H9 (cell line): Measurements from ENCODE around the gene EPHA3. TPM values are rescaled to one million over a fixed set of nuclear protein-coding genes. Genes with fewer than 3 reads are reported as not detected.

ENCODE experiments used
- DNase-seq: peaks from one replicate; pipeline ENCODE4 v3.0.0-alpha.2; 2017
- H2AFZ ChIP-seq: one replicate; pipeline ENCODE4 v1.6.1; 2013; ENCODE audit warnings: mild to moderate bottlenecking, low read length, control low read depth, moderate library complexity
- H2AK5ac ChIP-seq: 2 replicates; pipeline ENCODE4 v1.6.1; 2013; ENCODE audit warnings: low read length, control low read depth, mixed read lengths; ENCODE audit not compliant: insufficient read length
- H2BK120ac ChIP-seq: one replicate; pipeline ENCODE4 v1.6.1; 2013; ENCODE audit warnings: low read depth, mild to moderate bottlenecking, low read length, control low read depth, inconsistent platforms; ENCODE audit not compliant: poor library complexity, severe bottlenecking
- H2BK12ac ChIP-seq: 2 replicates; pipeline ENCODE4 v1.6.1; 2013; ENCODE audit warnings: low read length, control low read depth, mixed read lengths, low read depth; ENCODE audit not compliant: insufficient read length
- H2BK15ac ChIP-seq: 2 replicates; pipeline ENCODE4 v1.6.1; 2013; ENCODE audit warnings: low read depth, low read length, control low read depth
- H2BK20ac ChIP-seq: one replicate; pipeline ENCODE4 v1.6.1; 2013; ENCODE audit warnings: low read depth, mild to moderate bottlenecking, low read length, control low read depth, inconsistent platforms; ENCODE audit not compliant: poor library complexity, severe bottlenecking
- H2BK5ac ChIP-seq: 2 replicates; pipeline ENCODE4 v1.6.1; 2013; ENCODE audit warnings: low read length, control low read depth, mixed read lengths; ENCODE audit not compliant: insufficient read length
- H3K14ac ChIP-seq: 2 replicates; pipeline ENCODE4 v1.6.1; 2013; ENCODE audit warnings: low read length, control low read depth; ENCODE audit not compliant: insufficient read depth
- H3K18ac ChIP-seq: 2 replicates; pipeline ENCODE4 v1.6.1; 2013; ENCODE audit warnings: low read depth, mild to moderate bottlenecking, mixed read lengths, low read length, control low read depth; ENCODE audit not compliant: insufficient read length
- H3K23ac ChIP-seq: 2 replicates; pipeline ENCODE4 v1.6.1; 2013; ENCODE audit warnings: low read length, control low read depth, mixed read lengths, low read depth; ENCODE audit not compliant: insufficient read length
- H3K23me2 ChIP-seq: 2 replicates; pipeline ENCODE4 v1.6.1; 2013; ENCODE audit warnings: low read depth, mild to moderate bottlenecking, mixed read lengths, low read length, control low read depth; ENCODE audit not compliant: insufficient read length, poor library complexity, severe bottlenecking
- H3K27ac ChIP-seq: 2 replicates; pipeline ENCODE4 v1.5.1; 2013; ENCODE audit warnings: low read length, control low read depth, mixed read lengths, low read depth; ENCODE audit not compliant: insufficient read length
- H3K27me3 ChIP-seq: 2 replicates; pipeline ENCODE4 v1.6.1; 2013; ENCODE audit warnings: low read length, control low read depth, inconsistent platforms; ENCODE audit not compliant: insufficient read depth
- H3K4ac ChIP-seq: 2 replicates; pipeline ENCODE4 v1.6.1; 2013; ENCODE audit warnings: low read depth, mild to moderate bottlenecking, control low read depth, inconsistent platforms, low read length, moderate library complexity
- H3K4me1 ChIP-seq: 2 replicates; pipeline ENCODE4 v1.6.1; 2013; ENCODE audit warnings: low read length, control low read depth, inconsistent platforms; ENCODE audit not compliant: insufficient read depth
- H3K4me2 ChIP-seq: 2 replicates; pipeline ENCODE4 v1.6.1; 2013; ENCODE audit warnings: low read length, control low read depth, mixed read lengths; ENCODE audit not compliant: insufficient read length, insufficient read depth
- H3K56ac ChIP-seq: 2 replicates; pipeline ENCODE4 v1.6.1; 2013; ENCODE audit warnings: low read depth, mild to moderate bottlenecking, mixed read lengths, low read length, control low read depth; ENCODE audit not compliant: insufficient read length
- H3K79me1 ChIP-seq: 2 replicates; pipeline ENCODE4 v1.6.1; 2013; ENCODE audit warnings: low read depth, mild to moderate bottlenecking, moderate library complexity, low read length, control low read depth, inconsistent platforms; ENCODE audit not compliant: insufficient read depth, poor library complexity, severe bottlenecking
- H3K79me2 ChIP-seq: 2 replicates; pipeline ENCODE4 v1.6.1; 2013; ENCODE audit warnings: low read length, control low read depth, inconsistent platforms; ENCODE audit not compliant: insufficient read depth
- H3K9ac ChIP-seq: 2 replicates; pipeline ENCODE4 v1.6.1; 2013; ENCODE audit warnings: low read length, control low read depth, mixed read lengths; ENCODE audit not compliant: insufficient read length; ENCODE audit errors: extremely low read depth
- H3K9me3 ChIP-seq: one replicate; pipeline ENCODE4 v1.6.1; 2013; ENCODE audit warnings: low read depth, low read length, inconsistent platforms; ENCODE audit not compliant: control insufficient read depth
- H3T11ph ChIP-seq: one replicate; pipeline ENCODE4 v1.6.1; 2013; ENCODE audit warnings: mild to moderate bottlenecking, low read length, control low read depth, inconsistent platforms
- H4K20me1 ChIP-seq: one replicate; pipeline ENCODE4 v1.6.1; 2013; ENCODE audit not compliant: control insufficient read depth, insufficient read length, insufficient read depth
- H4K5ac ChIP-seq: 2 replicates; pipeline ENCODE4 v1.6.1; 2013; ENCODE audit warnings: low read depth, mild to moderate bottlenecking, mixed read lengths, low read length, control low read depth; ENCODE audit not compliant: insufficient read length
- H4K8ac ChIP-seq: replicated peaks from 2 replicates; pipeline ENCODE4 v1.6.1; 2013; ENCODE audit warnings: low read length, control low read depth, mixed read lengths, low read depth; ENCODE audit not compliant: insufficient read length
- H4K91ac ChIP-seq: 2 replicates; pipeline ENCODE4 v1.6.1; 2013; ENCODE audit warnings: low read depth, mild to moderate bottlenecking, moderate library complexity, mixed read lengths, low read length, control low read depth; ENCODE audit not compliant: insufficient read length
- H3K27ac Mint-ChIP-seq, 3 experiments: 2 replicates in 2 of 3; 3 replicates in 1 of 3; pipeline ENCODE4 v1.8.0; 2020 to 2021; ENCODE audit warnings: mixed read lengths in 3 of 3, mild to moderate bottlenecking in 1 of 3, moderate library complexity in 1 of 3
- H3K27me3 Mint-ChIP-seq: 2 replicates; pipeline ENCODE4 v1.8.0; 2021; ENCODE audit warnings: low read depth, mild to moderate bottlenecking, moderate library complexity, mixed read lengths
- H3K36me3 Mint-ChIP-seq, 3 experiments: 2 replicates in 2 of 3; 3 replicates in 1 of 3; pipeline ENCODE4 v1.8.0; 2020 to 2021; ENCODE audit warnings: low read depth in 3 of 3, mixed read lengths in 3 of 3; ENCODE audit not compliant: insufficient read depth in 1 of 3
- H3K4me1 Mint-ChIP-seq, 2 experiments: 2 replicates each; pipeline ENCODE4 v1.8.0; 2020; ENCODE audit warnings: mixed read lengths in 2 of 2
- H3K4me3 Mint-ChIP-seq, 2 experiments: 2 replicates in 1 of 2; 3 replicates in 1 of 2; pipeline ENCODE4 v1.8.0; 2020 to 2021; ENCODE audit warnings: mild to moderate bottlenecking in 2 of 2, mixed read lengths in 2 of 2, moderate library complexity in 1 of 2
- H3K9me3 Mint-ChIP-seq, 2 experiments: 2 replicates in 1 of 2; 3 replicates in 1 of 2; pipeline ENCODE4 v1.8.0; 2020; ENCODE audit warnings: mild to moderate bottlenecking in 2 of 2, mixed read lengths in 2 of 2, moderate library complexity in 1 of 2
- total RNA-seq: library from RNA; stranded (reverse); gene quantifications from 2 replicates; pipeline ENCODE4 v1.2.1, GENCODE V29; 2021
- TF ChIP-seq, protein P1 (sequence below): fragments of 200-600 bp; sonication (generic); conservative IDR thresholded peaks from 3 replicates; pipeline ENCODE4 v1.8.0; 2021; ENCODE audit warnings: antibody characterized with exemption, mild to moderate bottlenecking

The EPHA3 gene
- total RNA-seq, 1 experiment from 2014 or later, result 0.66 TPM

DNA sequence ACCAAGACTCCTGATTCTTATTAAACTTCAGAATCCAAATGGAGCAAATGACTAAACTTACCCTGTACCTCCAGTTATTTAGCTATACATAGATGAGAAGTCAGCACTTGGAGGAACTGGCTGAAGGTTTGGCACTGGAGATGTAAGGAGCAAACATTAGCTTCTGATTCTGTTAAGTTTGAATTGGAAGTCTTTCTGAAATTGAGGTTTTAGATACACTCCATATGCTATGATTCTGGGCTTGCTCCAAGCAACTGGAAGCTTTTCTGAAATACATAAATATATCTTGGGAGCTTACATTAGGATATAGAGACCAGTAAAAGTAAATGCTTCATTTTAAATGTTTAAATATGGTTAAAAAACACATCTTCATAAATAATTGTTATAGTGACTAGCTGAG is 333.7 kb downstream of the EPHA3 start:
- H3T11ph ChIP-seq, result no peak overlapping the region
- no peak overlapping the region for H2BK15ac ChIP-seq
- H3K18ac ChIP-seq, result no peak overlapping the region
- H2AFZ ChIP-seq, result no peak overlapping the region
- no peak overlapping the region for H4K5ac ChIP-seq
- H4K20me1 ChIP-seq, result no peaks in the 10 kb centered on the region
- no peaks in the 10 kb centered on the region for H3K9me3 ChIP-seq
- H4K91ac ChIP-seq, result no peak overlapping the region
- no peak overlapping the region for H3K9ac ChIP-seq
- no peak overlapping the region for H3K56ac ChIP-seq
- no peaks in the 10 kb centered on the region for H3K27me3 Mint-ChIP-seq
- H3K27ac Mint-ChIP-seq, result no peak overlapping the region
- no peak overlapping the region for H3K4me3 Mint-ChIP-seq
- H4K8ac ChIP-seq, result no peak overlapping the region
- H3K79me2 ChIP-seq, result no peaks in the 10 kb centered on the region
- H3K27me3 ChIP-seq, result no peaks in the 10 kb centered on the region
- no peaks in the 10 kb centered on the region for H3K23me2 ChIP-seq
- H3K4me1 Mint-ChIP-seq, result no peaks in the 10 kb centered on the region
- no peak overlapping the region for H2BK5ac ChIP-seq
- H3K27ac ChIP-seq, result no peak overlapping the region
- H3K4me1 ChIP-seq, result no peaks in the 10 kb centered on the region
- no peaks in the 10 kb centered on the region for H3K79me1 ChIP-seq
- no peak overlapping the region for H2BK20ac ChIP-seq
- no peak overlapping the region for H3K4me2 ChIP-seq
- no peak overlapping the region for H3K14ac ChIP-seq
- H2AK5ac ChIP-seq, result no peak overlapping the region
- DNase-seq, result no peak
- no peak overlapping the region for H3K4ac ChIP-seq
- no peak overlapping the region for H3K23ac ChIP-seq
- H3K9me3 Mint-ChIP-seq, result no peaks in the 10 kb centered on the region
- no peaks in the 10 kb centered on the region for H3K36me3 Mint-ChIP-seq
- H2BK120ac ChIP-seq, result no peak overlapping the region
- TF ChIP-seq, protein P1, sequence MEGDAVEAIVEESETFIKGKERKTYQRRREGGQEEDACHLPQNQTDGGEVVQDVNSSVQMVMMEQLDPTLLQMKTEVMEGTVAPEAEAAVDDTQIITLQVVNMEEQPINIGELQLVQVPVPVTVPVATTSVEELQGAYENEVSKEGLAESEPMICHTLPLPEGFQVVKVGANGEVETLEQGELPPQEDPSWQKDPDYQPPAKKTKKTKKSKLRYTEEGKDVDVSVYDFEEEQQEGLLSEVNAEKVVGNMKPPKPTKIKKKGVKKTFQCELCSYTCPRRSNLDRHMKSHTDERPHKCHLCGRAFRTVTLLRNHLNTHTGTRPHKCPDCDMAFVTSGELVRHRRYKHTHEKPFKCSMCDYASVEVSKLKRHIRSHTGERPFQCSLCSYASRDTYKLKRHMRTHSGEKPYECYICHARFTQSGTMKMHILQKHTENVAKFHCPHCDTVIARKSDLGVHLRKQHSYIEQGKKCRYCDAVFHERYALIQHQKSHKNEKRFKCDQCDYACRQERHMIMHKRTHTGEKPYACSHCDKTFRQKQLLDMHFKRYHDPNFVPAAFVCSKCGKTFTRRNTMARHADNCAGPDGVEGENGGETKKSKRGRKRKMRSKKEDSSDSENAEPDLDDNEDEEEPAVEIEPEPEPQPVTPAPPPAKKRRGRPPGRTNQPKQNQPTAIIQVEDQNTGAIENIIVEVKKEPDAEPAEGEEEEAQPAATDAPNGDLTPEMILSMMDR, result no peak
- H2BK12ac ChIP-seq, result no peak overlapping the region
